GM19193 (cell line): ENCODE measurements around the gene VDR.

Experiments used
- POLR2A ChIP-seq: IDR thresholded peaks from 4 replicates; pipeline ENCODE4 v1.6.1; 2011; ENCODE audit not compliant: insufficient read depth, insufficient read length; ENCODE audit errors: extremely low read depth

The VDR gene

GRCh38 chr12:47803191-47803875 lies 101.5 kb downstream of the VDR start:
- no peak for TF ChIP-seq POLR2A

- no peak for TF ChIP-seq POLR2A
These were observed 102.5 kb downstream of the VDR start for GRCh38 chr12:47802312-47802711.

- no peak for TF ChIP-seq POLR2A
These were observed 102.9 kb downstream of the VDR start for GRCh38 chr12:47801904-47802246.

GRCh38 chr12:47801170-47801903 lies 103.5 kb downstream of the VDR start:
- TF ChIP-seq POLR2A, result no peak

- no peak for TF ChIP-seq POLR2A
These were observed 104.2 kb downstream of the VDR start for GRCh38 chr12:47800582-47800981.

GRCh38 chr12:47799357-47799955 lies 105.3 kb downstream of the VDR start:
- TF ChIP-seq POLR2A, result no peak

- no peak for TF ChIP-seq POLR2A
These were observed 106.3 kb downstream of the VDR start for GRCh38 chr12:47798382-47798948.

GRCh38 chr12:47797441-47797840 lies 107.4 kb downstream of the VDR start:
- no peak for TF ChIP-seq POLR2A

- no peak for TF ChIP-seq POLR2A
These were observed 108.9 kb downstream of the VDR start for GRCh38 chr12:47795814-47796411.

GRCh38 chr12:47795121-47795813 lies 109.5 kb downstream of the VDR start:
- TF ChIP-seq POLR2A, result no peak

- no peak for TF ChIP-seq POLR2A
These were observed 110.1 kb downstream of the VDR start for GRCh38 chr12:47794679-47795078.

GRCh38 chr12:47793015-47793681 lies 111.6 kb downstream of the VDR start:
- TF ChIP-seq POLR2A, result no peak

- no peak for TF ChIP-seq POLR2A
These were observed 112.9 kb downstream of the VDR start for GRCh38 chr12:47791874-47792273.
